ENCODE results near the gene MGST2. TPM values are rescaled to one million over a fixed set of nuclear protein-coding genes. Genes with fewer than 3 reads are reported as not detected.

Gene MGST2
- total RNA-seq, 6 experiments from 2014 or later, result 105 to 125 (median 114) TPM

DNA sequence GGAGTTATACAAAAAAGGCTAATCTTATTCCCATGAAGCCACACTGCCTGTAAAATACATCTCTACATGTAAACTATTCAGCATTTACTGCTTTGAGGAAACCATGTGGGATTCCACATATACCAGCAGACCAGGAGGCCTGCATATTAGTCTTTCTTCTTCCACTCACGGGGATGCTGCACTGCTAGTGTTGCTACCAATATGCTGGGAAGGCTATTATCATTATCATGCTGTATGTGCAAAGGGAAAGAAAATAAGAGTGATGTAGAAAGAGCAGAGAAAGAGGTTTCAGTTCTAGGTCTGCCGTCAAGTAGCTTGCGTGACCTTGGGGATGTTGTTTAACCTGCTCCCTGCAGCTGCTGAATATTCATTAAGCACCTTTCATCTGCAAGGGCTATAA, 61.0 kb downstream of the MGST2 start:
- intact Hi-C loops (cut with DNase I), result no loop called here
- TF ChIP-seq POLR2A (IDR thresholded peaks at IDR 0.05), result no peak
- TF ChIP-seq, protein P1, sequence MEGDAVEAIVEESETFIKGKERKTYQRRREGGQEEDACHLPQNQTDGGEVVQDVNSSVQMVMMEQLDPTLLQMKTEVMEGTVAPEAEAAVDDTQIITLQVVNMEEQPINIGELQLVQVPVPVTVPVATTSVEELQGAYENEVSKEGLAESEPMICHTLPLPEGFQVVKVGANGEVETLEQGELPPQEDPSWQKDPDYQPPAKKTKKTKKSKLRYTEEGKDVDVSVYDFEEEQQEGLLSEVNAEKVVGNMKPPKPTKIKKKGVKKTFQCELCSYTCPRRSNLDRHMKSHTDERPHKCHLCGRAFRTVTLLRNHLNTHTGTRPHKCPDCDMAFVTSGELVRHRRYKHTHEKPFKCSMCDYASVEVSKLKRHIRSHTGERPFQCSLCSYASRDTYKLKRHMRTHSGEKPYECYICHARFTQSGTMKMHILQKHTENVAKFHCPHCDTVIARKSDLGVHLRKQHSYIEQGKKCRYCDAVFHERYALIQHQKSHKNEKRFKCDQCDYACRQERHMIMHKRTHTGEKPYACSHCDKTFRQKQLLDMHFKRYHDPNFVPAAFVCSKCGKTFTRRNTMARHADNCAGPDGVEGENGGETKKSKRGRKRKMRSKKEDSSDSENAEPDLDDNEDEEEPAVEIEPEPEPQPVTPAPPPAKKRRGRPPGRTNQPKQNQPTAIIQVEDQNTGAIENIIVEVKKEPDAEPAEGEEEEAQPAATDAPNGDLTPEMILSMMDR (IDR thresholded peaks at IDR 0.05), result no peak
- H3K27me3 ChIP-seq, result no peaks in the 10 kb centered on the region
- 68% methylated on average over 3 of the region's 3 CpGs for WGBS (ENCODE audit: insufficient coverage, low coverage, low lambda C conversion rate, missing lambda C conversion rate)
- ATAC-seq (no peak), DNase-seq (no peak)
- H3K9me3 ChIP-seq, result no peaks in the 10 kb centered on the region
- no peak overlapping the region for H3K27ac ChIP-seq
- H3K36me3 ChIP-seq, result peaks cover 0 to 7% (median 1%) of the 10 kb centered on the region in 4 donors
- peaks cover 0 to 5% (median 0%) of the 10 kb centered on the region in 4 donors for H3K4me1 ChIP-seq
- no peak overlapping the region for H3K4me3 ChIP-seq

DNA sequence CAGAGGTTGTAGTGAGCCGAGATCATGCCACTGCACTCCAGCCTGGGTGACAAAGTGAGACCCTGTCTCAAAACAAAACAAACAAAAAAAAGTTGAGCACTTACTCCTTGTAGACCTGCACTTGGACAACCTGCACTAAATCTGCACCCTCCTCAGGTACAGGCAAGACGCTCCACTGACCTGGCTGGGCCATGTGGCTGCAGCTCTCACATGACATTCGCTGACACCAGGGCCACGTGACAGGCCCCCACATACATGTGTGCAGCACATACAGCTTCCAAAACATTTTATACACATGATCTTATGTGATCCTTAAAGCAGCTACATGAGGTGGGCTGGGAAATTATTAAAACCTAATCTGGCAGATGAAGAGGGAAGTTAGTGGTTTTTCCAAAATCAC, 62.5 kb downstream of the MGST2 start:
- 86% methylated on average over 1 of the region's 4 CpGs for WGBS (ENCODE audit: insufficient coverage, low coverage, low lambda C conversion rate, missing lambda C conversion rate)
- no peak for ATAC-seq
- no peaks in the 10 kb centered on the region for H3K9me3 ChIP-seq
- no peak overlapping the region for H3K4me3 ChIP-seq
- no peaks in the 10 kb centered on the region for H3K4me1 ChIP-seq
- H3K27me3 ChIP-seq, result no peaks in the 10 kb centered on the region
- H3K27ac ChIP-seq, result no peak overlapping the region
- DNase-seq, result no peak
- TF ChIP-seq, protein P1 (IDR thresholded peaks at IDR 0.05), result no peak
- no peak for TF ChIP-seq POLR2A (IDR thresholded peaks at IDR 0.05)
- intact Hi-C loops (cut with DNase I), result no loop called here
- H3K36me3 ChIP-seq, result peaks cover 0 to 7% (median 1%) of the 10 kb centered on the region in 4 donors

DNA sequence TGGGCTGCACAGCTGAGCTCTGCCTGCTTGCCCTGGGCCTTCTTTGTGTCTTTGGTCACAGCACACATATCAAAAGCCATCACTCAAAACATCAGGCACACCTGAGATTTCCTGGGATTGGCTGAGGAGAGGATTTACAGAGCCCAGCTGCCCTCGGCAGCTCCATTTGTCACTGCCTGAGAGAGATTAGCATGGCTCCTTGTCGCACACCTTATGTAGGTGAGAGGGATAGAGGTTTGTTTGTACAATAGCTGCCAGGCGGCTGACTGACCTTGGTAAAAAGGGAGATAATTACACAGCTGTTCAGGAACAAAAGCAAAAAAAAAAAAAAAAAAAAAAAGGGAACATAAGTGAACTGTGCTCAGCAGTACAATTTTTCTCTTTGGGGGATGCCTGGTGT, 63.2 kb downstream of the MGST2 start:
- WGBS (ENCODE audit: insufficient coverage, low coverage, low lambda C conversion rate, missing lambda C conversion rate), result 32% methylated on average over 2 of the region's 3 CpGs
- Histone ChIP-seq H3K4me1 (peaks cover 0 to 2% (median 0%) of the 10 kb centered on the region in 4 donors), H3K27ac (no peak overlapping the region), H3K9me3 (no peaks in the 10 kb centered on the region), H3K4me3 (no peak overlapping the region), H3K27me3 (no peaks in the 10 kb centered on the region), H3K36me3 (peaks cover 0 to 7% (median 1%) of the 10 kb centered on the region in 4 donors)
- intact Hi-C loops (cut with DNase I), result no loop called here
- TF ChIP-seq, protein P1 (IDR thresholded peaks at IDR 0.05), result no peak
- TF ChIP-seq POLR2A (IDR thresholded peaks at IDR 0.05), result no peak
- ATAC-seq (peak; percentile 24 to 39 (median 31)), DNase-seq (no peak)

DNA sequence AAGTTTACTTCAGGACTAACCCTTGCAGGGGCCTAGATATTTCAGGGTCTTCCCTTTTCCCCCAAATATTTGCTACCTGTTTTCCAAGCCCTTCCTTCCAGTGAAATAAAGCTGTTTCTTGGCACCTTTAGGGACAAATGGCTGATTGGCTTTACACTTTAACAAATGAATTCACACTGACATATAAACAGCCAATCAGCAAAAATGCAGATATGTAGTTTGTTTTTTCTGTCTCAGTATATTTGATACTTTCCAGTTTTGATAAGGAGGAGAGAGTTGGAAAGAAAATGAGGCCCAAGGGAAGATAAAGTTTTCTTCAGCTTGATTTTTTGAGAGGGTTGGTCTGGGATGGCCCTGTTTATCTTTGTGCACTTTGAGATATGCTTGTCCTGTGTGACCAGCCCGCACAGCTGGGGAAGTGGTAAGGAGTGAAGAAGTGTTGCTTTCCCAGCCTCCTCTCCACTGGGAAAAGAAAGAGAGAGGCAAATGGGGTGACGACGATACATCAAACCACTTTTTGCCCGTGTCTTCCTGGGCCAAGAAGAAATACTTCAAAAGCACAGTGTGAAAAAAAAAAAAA, 67.5 kb downstream of the MGST2 start:
- Histone ChIP-seq H3K27ac (no peak overlapping the region), H3K36me3 (peaks cover 0 to 2% (median 1%) of the 10 kb centered on the region in 4 donors), H3K27me3 (no peaks in the 10 kb centered on the region), H3K9me3 (no peaks in the 10 kb centered on the region), H3K4me1 (peaks cover 0 to 21% (median 4%) of the 10 kb centered on the region in 4 donors), H3K4me3 (no peak overlapping the region)
- ATAC-seq (no peak), DNase-seq (no peak)
- TF ChIP-seq, protein P1 (IDR thresholded peaks at IDR 0.05), result no peak
- no peak for TF ChIP-seq POLR2A (IDR thresholded peaks at IDR 0.05)
- WGBS (ENCODE audit: insufficient coverage, low coverage, low lambda C conversion rate, missing lambda C conversion rate), result 66% methylated on average over 4 of the region's 4 CpGs
- intact Hi-C loops (cut with DNase I), result no loop called here

Measured in right lobe of liver (tissue), 6 donors.